SK-N-SH (cell line): Measurements from ENCODE around the gene CD22.
A peak's percentile ranks its signal among the peaks of the same experiment; 100 is the strongest.

Source experiments
- ELF1 ChIP-seq: IDR thresholded peaks from 2 replicates; pipeline ENCODE4 v1.4.0; 2012
- EP300 ChIP-seq, 2 experiments: IDR thresholded peaks; 2 replicates each; pipeline versions ENCODE4 v1.4.0 to v1.6.1; 2012; ENCODE audit warnings: borderline replicate concordance in 1 of 2, low read depth in 1 of 2, low read length in 1 of 2
- FOXM1 ChIP-seq: IDR thresholded peaks from 2 replicates; pipeline ENCODE4 v1.4.0; 2012; ENCODE audit warnings: low read depth, mild to moderate bottlenecking
- GABPA ChIP-seq: IDR thresholded peaks from 2 replicates; pipeline ENCODE4 v1.4.0; 2012; ENCODE audit warnings: low read depth, mild to moderate bottlenecking
- MAX ChIP-seq: IDR thresholded peaks from 2 replicates; pipeline ENCODE4 v1.4.0; 2012; ENCODE audit warnings: low read depth
- POLR2AphosphoS5 ChIP-seq: IDR thresholded peaks from 2 replicates; pipeline ENCODE4 v1.6.1; 2012; ENCODE audit warnings: low read depth, low read length
- REST ChIP-seq: IDR thresholded peaks from 2 replicates; pipeline ENCODE4 v1.6.1; 2012; ENCODE audit warnings: mild to moderate bottlenecking, low read depth, low read length, moderate library complexity
- RFX5 ChIP-seq: IDR thresholded peaks from 2 replicates; pipeline ENCODE4 v1.6.1; 2012; ENCODE audit warnings: mild to moderate bottlenecking, improper control_type of control experiment, low read length
- RXRA ChIP-seq: IDR thresholded peaks from 2 replicates; pipeline ENCODE4 v1.4.0; 2012; ENCODE audit warnings: low read depth, mild to moderate bottlenecking, borderline replicate concordance
- USF2 ChIP-seq: fragments of 150-350 bp; IDR thresholded peaks from 2 replicates; pipeline ENCODE4 v1.6.1; 2017; ENCODE audit warnings: antibody characterized with exemption, low read length, low read depth, borderline replicate concordance
- YY1 ChIP-seq: IDR thresholded peaks from 2 replicates; pipeline ENCODE4 v1.4.0; 2012; ENCODE audit warnings: low read depth, mild to moderate bottlenecking

- TF ChIP-seq FOXM1 (no peak), ELF1 (no peak), USF2 (no peak), REST (no peak), MAX (peak; percentile 62; the same call in 1 of the 2 replicates), RXRA (no peak), POLR2AphosphoS5 (no peak), RFX5 (no peak), GABPA (no peak), YY1 (no peak), EP300 (IDR thresholded peaks at IDR 0.05; ENCODE audit: borderline replicate concordance in 1 of 2, low read depth in 1 of 2, low read length in 1 of 2) (no peak)
These were observed 10.1 kb upstream of the CD22 start for GRCh38 chr19:35318679-35319448.
